NAMALWA (cell line): ENCODE results near the gene NDUFAF5.

Experiments
- DNase-seq: peaks from one replicate; pipeline ENCODE4 v3.0.0-alpha.2; 2015; ENCODE audit warnings: low spot score

Gene NDUFAF5

GRCh38 chr20:13778827-13779226 is 6.0 kb upstream of the NDUFAF5 start:
- DNase-seq, result no peak

GRCh38 chr20:13783528-13783927 is 1.3 kb upstream of the NDUFAF5 start:
- DNase-seq, result no peak

- DNase-seq, result no peak
Measured at GRCh38 chr20:13784271-13784892, 446 bp upstream of the NDUFAF5 start.

GRCh38 chr20:13786143-13786828 is 1.5 kb downstream of the NDUFAF5 start:
- peak; percentile 12 for DNase-seq

GRCh38 chr20:13788167-13788834 is 3.5 kb downstream of the NDUFAF5 start:
- DNase-seq, result peak; percentile 81

GRCh38 chr20:13790708-13791107 is 5.9 kb downstream of the NDUFAF5 start:
- DNase-seq, result no peak

GRCh38 chr20:13791540-13792459 is 7.0 kb downstream of the NDUFAF5 start:
- no peak for DNase-seq

GRCh38 chr20:13793001-13793400 is 8.2 kb downstream of the NDUFAF5 start:
- DNase-seq, result no peak

GRCh38 chr20:13794667-13795066 is 9.8 kb downstream of the NDUFAF5 start:
- DNase-seq, result no peak

- DNase-seq, result no peak
Measured at GRCh38 chr20:13799040-13799439, 14.2 kb downstream of the NDUFAF5 start.

GRCh38 chr20:13799974-13800373 is 15.1 kb downstream of the NDUFAF5 start:
- no peak for DNase-seq

- no peak for DNase-seq
Measured at GRCh38 chr20:13800728-13801134, 15.9 kb downstream of the NDUFAF5 start.

GRCh38 chr20:13809373-13809772 is 24.5 kb downstream of the NDUFAF5 start:
- DNase-seq, result no peak

GRCh38 chr20:13809855-13810254 is 25.0 kb downstream of the NDUFAF5 start:
- no peak for DNase-seq

GRCh38 chr20:13810446-13810845 is 25.6 kb downstream of the NDUFAF5 start:
- DNase-seq, result no peak

- DNase-seq, result no peak
Measured at GRCh38 chr20:13813910-13814309, 29.1 kb downstream of the NDUFAF5 start.

GRCh38 chr20:13814672-13815071 is 29.8 kb downstream of the NDUFAF5 start:
- DNase-seq, result no peak

- no peak for DNase-seq
Measured at GRCh38 chr20:13816757-13817156, 31.9 kb downstream of the NDUFAF5 start.

- DNase-seq, result no peak
Measured at GRCh38 chr20:13817342-13817741, 32.5 kb downstream of the NDUFAF5 start.

GRCh38 chr20:13819885-13820645 is 35.2 kb downstream of the NDUFAF5 start:
- DNase-seq, result peak; percentile 76

GRCh38 chr20:13821876-13822275 is 37.0 kb downstream of the NDUFAF5 start:
- no peak for DNase-seq
